H1 (cell line): ENCODE results near the gene BTAF1. TPM values are rescaled to one million over a fixed set of nuclear protein-coding genes. Genes with fewer than 3 reads are reported as not detected.

Experiments
- CTCF ChIA-PET: fragments of 300-600 bp; sonication (Branson Sonifier 250); formaldehyde crosslinking; loops from one replicate; lab custom pipeline; 2021; ENCODE audit not compliant: partially characterized antibody; lab: Charles Lee
- POLR2A ChIA-PET: fragments of 300-600 bp; sonication (Branson Sonifier 250); formaldehyde crosslinking; loops from one replicate; lab custom pipeline; 2021; ENCODE audit warnings: inconsistent platforms; ENCODE audit not compliant: partially characterized antibody; lab: Charles Lee
- DNase-seq, 2 experiments: peaks; one replicate each; pipeline versions ENCODE4 v3.0.0 to v3.0.0-alpha.2; 2010 to 2022; ENCODE audit warnings: low spot score in 2 of 2, low read depth in 1 of 2, mixed read lengths in 1 of 2
- FAIRE-seq: peaks from 2 replicates; lab custom pipeline; 2011; peaks lifted over from hg19 to GRCh38; lab: Jason Lieb, UNC
- H2AFZ ChIP-seq: 2 replicates; pipeline ENCODE4 v1.8.1; 2012; ENCODE audit warnings: low read length, inconsistent platforms
- H2AK5ac ChIP-seq: 2 replicates; pipeline ENCODE4 v1.6.1; 2013; ENCODE audit warnings: low read depth, low read length
- H2BK120ac ChIP-seq: replicated peaks from 2 replicates; pipeline ENCODE3; 2013; ENCODE audit warnings: low read depth, low read length, inconsistent platforms
- H2BK12ac ChIP-seq: 2 replicates; pipeline ENCODE4 v1.6.1; 2013; ENCODE audit warnings: low read depth, low read length
- H2BK15ac ChIP-seq: 2 replicates; pipeline ENCODE4 v1.6.1; 2013; ENCODE audit warnings: low read length
- H2BK20ac ChIP-seq: 2 replicates; pipeline ENCODE4 v1.6.1; 2013; ENCODE audit warnings: low read length
- H2BK5ac ChIP-seq: 2 replicates; pipeline ENCODE4 v1.6.1; 2013; ENCODE audit warnings: low read depth, low read length
- H3K14ac ChIP-seq: 2 replicates; pipeline ENCODE4 v1.6.1; 2013; ENCODE audit warnings: inconsistent platforms; ENCODE audit not compliant: insufficient read length
- H3K18ac ChIP-seq: 2 replicates; pipeline ENCODE4 v1.6.1; 2013; ENCODE audit warnings: low read length; ENCODE audit errors: extremely low read depth
- H3K23ac ChIP-seq: 2 replicates; pipeline ENCODE4 v1.6.1; 2013; ENCODE audit warnings: inconsistent platforms; ENCODE audit not compliant: insufficient read length
- H3K23me2 ChIP-seq: 2 replicates; pipeline ENCODE4 v1.6.1; 2013; ENCODE audit warnings: low read depth, low read length
- H3K27ac ChIP-seq: 2 replicates; pipeline ENCODE4 v1.6.1; 2011; ENCODE audit warnings: low read depth, low read length, inconsistent platforms
- H3K27me3 ChIP-seq, 4 experiments: replicated peaks in 1 of 4; 1 replicate in 1 of 4; 2 replicates in 3 of 4; pipeline versions ENCODE4 v1.6.1 to v1.8.1; 2011 to 2013; ENCODE audit warnings: low read length in 3 of 4, mild to moderate bottlenecking in 3 of 4, inconsistent platforms in 2 of 4, mixed read lengths in 2 of 4, moderate library complexity in 1 of 4; ENCODE audit not compliant: control insufficient read depth in 3 of 4, insufficient read depth in 3 of 4; ENCODE audit errors: extremely low read depth in 1 of 4
- H3K36me3 ChIP-seq, 4 experiments: 2 replicates each; pipeline versions ENCODE4 v1.6.1 to v1.8.1; 2011 to 2013; ENCODE audit warnings: mild to moderate bottlenecking in 4 of 4, low read length in 3 of 4, moderate library complexity in 2 of 4, control low read depth in 1 of 4, inconsistent platforms in 1 of 4; ENCODE audit not compliant: insufficient read depth in 4 of 4, control insufficient read depth in 2 of 4
- H3K4ac ChIP-seq: replicated peaks from 2 replicates; pipeline ENCODE3; 2013; ENCODE audit warnings: low read length, low read depth, mixed read lengths, inconsistent platforms; ENCODE audit not compliant: insufficient read length
- H3K4me1 ChIP-seq, 4 experiments: replicated peaks in 1 of 4; 1 replicate in 1 of 4; 2 replicates in 3 of 4; pipeline versions ENCODE4 v1.6.1 to v1.8.1; 2011 to 2013; ENCODE audit warnings: low read length in 3 of 4, inconsistent platforms in 2 of 4, mixed read lengths in 1 of 4; ENCODE audit not compliant: insufficient read depth in 4 of 4, control insufficient read depth in 3 of 4
- H3K4me2 ChIP-seq, 2 experiments: 2 replicates each; pipeline versions ENCODE4 v1.6.1 to v1.8.1; 2011 to 2013; ENCODE audit warnings: low read depth in 2 of 2, low read length in 2 of 2, control low read depth in 1 of 2, inconsistent platforms in 1 of 2, mild to moderate bottlenecking in 1 of 2; ENCODE audit not compliant: insufficient read depth in 1 of 2
- H3K4me3 ChIP-seq, 4 experiments: fragments of 200-600, 300-600 bp in 1 of 4; sonication (generic), shearing (Covaris generic), sonication (Bioruptor Twin) in 1 of 4; 2 replicates each; pipeline versions ENCODE4 v1.5.1 to v1.8.1; 2011 to 2016; ENCODE audit warnings: low read length in 4 of 4, low read depth in 3 of 4, control low read depth in 2 of 4, inconsistent platforms in 2 of 4, mild to moderate bottlenecking in 2 of 4, mixed read lengths in 1 of 4, moderate library complexity in 1 of 4; ENCODE audit not compliant: insufficient read depth in 2 of 4; ENCODE audit errors: extremely low read depth in 1 of 4
- H3K56ac ChIP-seq: replicated peaks from 2 replicates; pipeline ENCODE3; 2013; ENCODE audit warnings: low read depth, mild to moderate bottlenecking, mixed read lengths, low read length, inconsistent platforms; ENCODE audit not compliant: insufficient read length
- H3K79me1 ChIP-seq: 2 replicates; pipeline ENCODE4 v1.6.1; 2013; ENCODE audit warnings: low read depth, low read length, control low read depth
- H3K79me2 ChIP-seq, 2 experiments: 2 replicates each; pipeline versions ENCODE4 v1.6.1 to v1.8.1; 2012 to 2013; ENCODE audit warnings: low read length in 2 of 2, mild to moderate bottlenecking in 2 of 2, inconsistent platforms in 1 of 2; ENCODE audit not compliant: insufficient read depth in 2 of 2, control insufficient read depth in 1 of 2
- H3K9ac ChIP-seq, 4 experiments: replicated peaks in 1 of 4; 1 replicate in 1 of 4; 2 replicates in 3 of 4; pipeline versions ENCODE4 v1.6.1 to v1.8.1; 2011 to 2013; ENCODE audit warnings: low read depth in 3 of 4, low read length in 3 of 4, control low read depth in 2 of 4, mild to moderate bottlenecking in 2 of 4, moderate library complexity in 2 of 4, inconsistent platforms in 1 of 4; ENCODE audit errors: extremely low read depth in 1 of 4
- H3K9me3 ChIP-seq, 2 experiments: 2 replicates each; pipeline versions ENCODE4 v1.6.1 to v1.8.1; 2012 to 2013; ENCODE audit warnings: mild to moderate bottlenecking in 2 of 2, moderate library complexity in 2 of 2, control low read depth in 1 of 2, inconsistent platforms in 1 of 2, low read depth in 1 of 2, low read length in 1 of 2, mixed read lengths in 1 of 2; ENCODE audit not compliant: insufficient read depth in 2 of 2
- H4K20me1 ChIP-seq, 2 experiments: replicated peaks in 1 of 2; 2 replicates each; pipeline versions ENCODE3 to v1.8.1; 2011 to 2013; ENCODE audit warnings: inconsistent platforms in 2 of 2, low read length in 2 of 2, mild to moderate bottlenecking in 1 of 2; ENCODE audit not compliant: insufficient read depth in 2 of 2, control insufficient read depth in 1 of 2
- H4K5ac ChIP-seq: 2 replicates; pipeline ENCODE4 v1.6.1; 2013; ENCODE audit warnings: low read length, low read depth, mixed read lengths, inconsistent platforms; ENCODE audit not compliant: insufficient read length
- H4K8ac ChIP-seq: 2 replicates; pipeline ENCODE4 v1.8.0; 2013; ENCODE audit warnings: mild to moderate bottlenecking, moderate library complexity, low read length, inconsistent platforms; ENCODE audit not compliant: insufficient read depth; ENCODE audit errors: extremely low read depth
- H4K91ac ChIP-seq: replicated peaks from 2 replicates; pipeline ENCODE3; 2013; ENCODE audit warnings: low read length, mixed read lengths, inconsistent platforms; ENCODE audit not compliant: insufficient read length
- CBX5 ChIP-seq: fragments of 300-800, 300-1000 bp; sonication (generic); IDR thresholded peaks from 2 replicates; pipeline ENCODE4 v1.7.1; 2016; ENCODE audit warnings: antibody characterized with exemption, low read length, low read depth
- CBX8 ChIP-seq: fragments of 300-800, 300-1000 bp; sonication (generic); IDR thresholded peaks from 2 replicates; pipeline ENCODE4 v1.7.1; 2016; ENCODE audit warnings: low read depth, low read length, borderline replicate concordance
- E2F6 ChIP-seq: IDR thresholded peaks from 2 replicates; pipeline ENCODE4 v1.6.1; 2012; ENCODE audit warnings: inconsistent platforms
- JUN ChIP-seq: IDR thresholded peaks from 2 replicates; pipeline ENCODE4 v1.6.1; 2011; ENCODE audit warnings: low read depth, mild to moderate bottlenecking, improper control_type of control experiment, low read length
- JUND ChIP-seq: IDR thresholded peaks from 2 replicates; pipeline ENCODE4 v1.6.1; 2011; ENCODE audit warnings: mild to moderate bottlenecking, improper control_type of control experiment, low read length
- SIX5 ChIP-seq: IDR thresholded peaks from 2 replicates; pipeline ENCODE4 v1.6.1; 2011; ENCODE audit warnings: mild to moderate bottlenecking, low read depth, low read length
- TAF1 ChIP-seq: IDR thresholded peaks from 2 replicates; pipeline ENCODE4 v1.6.1; 2011; ENCODE audit warnings: mild to moderate bottlenecking, low read depth, low read length
- USF2 ChIP-seq: IDR thresholded peaks from 2 replicates; pipeline ENCODE4 v1.6.1; 2011; ENCODE audit warnings: low read length, improper control_type of control experiment
- YY1 ChIP-seq: IDR thresholded peaks from 2 replicates; pipeline ENCODE4 v1.6.1; 2011; ENCODE audit warnings: low read depth, mild to moderate bottlenecking, low read length
- WGBS, 2 experiments: shearing (Covaris generic) in 1 of 2; methylation state at CpG; one replicate each; pipeline versions ENCODE4 v1.1.6 to v1.1.7; 2013 to 2015; ENCODE audit warnings: low lambda C conversion rate in 2 of 2, mixed read lengths in 2 of 2, inconsistent platforms in 1 of 2, low coverage in 1 of 2, missing lambda C conversion rate in 1 of 2; ENCODE audit not compliant: insufficient replicate concordance in 2 of 2, insufficient coverage in 1 of 2, insufficient read length in 1 of 2; ENCODE audit errors: extremely low coverage in 1 of 2, missing lambda C conversion rate in 1 of 2; 5-methylcytosine and 5-hydroxymethylcytosine counted together
- polyA plus RNA-seq, 7 experiments: library from polyadenylated mRNA; depleted of rRNA in 3 of 7; stranded (reverse) in 5 of 7; unstranded in 2 of 7; fragments of >200 nt in 5 of 7; fragments of 200-250 nt in 2 of 7; gene quantifications; 1 replicate in 5 of 7; 2 replicates in 1 of 7; 4 replicates in 1 of 7; pipeline versions ENCODE4 v1.2.1 to v1.2.3, GENCODE V29; 2011 to 2013; ENCODE audit warnings: missing spikeins in 2 of 7, mixed read lengths in 2 of 7
- total RNA-seq: library from RNA; stranded (reverse); fragmentation: NEBNext Ultra II Directional; extraction: Animal tissue kit (Norgen Biotek cat#: 25700); gene quantifications from 2 replicates; pipeline ENCODE4 v1.2.1, GENCODE V29; 2021

Gene BTAF1
- total and polyA plus RNA-seq, 2 of the 8 experiments (the other 6 are each of a cell fraction or from before 2014, with no cell fraction given): 24.5 to 39.1 TPM

GRCh38 chr10:92062273-92062672 lies 138.7 kb downstream of the BTAF1 start:
- H3K4me1 ChIP-seq: no peaks in the 10 kb centered on the region
- no peaks in the 10 kb centered on the region for H3K79me2 ChIP-seq
- no peak for TF ChIP-seq CBX8
- no peak for TF ChIP-seq SIX5
- no peak for TF ChIP-seq CBX5
- TF ChIP-seq JUN: no peak
- no peak for TF ChIP-seq YY1
- no peak for TF ChIP-seq TAF1
- no peak for TF ChIP-seq E2F6
- no peak for TF ChIP-seq USF2
- TF ChIP-seq JUND: no peak
- H3K14ac ChIP-seq: no peak overlapping the region
- no peak overlapping the region for H2BK12ac ChIP-seq
- no peak overlapping the region for H3K4me3 ChIP-seq
- H3K23me2 ChIP-seq: no peaks in the 10 kb centered on the region
- no peaks in the 10 kb centered on the region for H3K9me3 ChIP-seq
- H4K20me1 ChIP-seq: no peaks in the 10 kb centered on the region
- H2BK5ac ChIP-seq: no peak overlapping the region
- no peaks in the 10 kb centered on the region for H3K79me1 ChIP-seq
- H3K27me3 ChIP-seq: no peaks in the 10 kb centered on the region
- ChIA-PET CTCF (interaction anchor here (0.6 to 1.3 kb wide), 6 partner anchors 13 to 139 kb away, joined by 3 to 4 read pairs (median 3); partner anchors contain the start of gene BTAF1), POLR2A (no interaction called here)
- H2BK120ac ChIP-seq: no peak overlapping the region
- no peak for DNase-seq
- H4K8ac ChIP-seq: no peak overlapping the region
- no peak overlapping the region for H2BK15ac ChIP-seq
- no peak overlapping the region for H4K5ac ChIP-seq
- no peak overlapping the region for H4K91ac ChIP-seq
- WGBS, 2 experiments: 100% methylated on average over 1 of the region's 1 CpG; no CpG with 5 or more reads in 1 of the 2 experiments
- no peak overlapping the region for H3K23ac ChIP-seq
- FAIRE-seq: no peak
- H3K4me2 ChIP-seq: no peak overlapping the region
- no peak overlapping the region for H3K4ac ChIP-seq
- no peak overlapping the region for H2BK20ac ChIP-seq
- H3K36me3 ChIP-seq: no peaks in the 10 kb centered on the region; a peak in 1 of 8 replicates
- H2AFZ ChIP-seq: no peak overlapping the region
- no peak overlapping the region for H3K27ac ChIP-seq
- no peak overlapping the region for H3K56ac ChIP-seq
- H2AK5ac ChIP-seq: no peak overlapping the region
- H3K18ac ChIP-seq: no peak overlapping the region
- no peak overlapping the region for H3K9ac ChIP-seq
